Lower leg skin (tissue), 4 donors: ENCODE data around the gene CSNK1D. TPM values are rescaled to one million over a fixed set of nuclear protein-coding genes. Genes with fewer than 3 reads are reported as not detected.

Experiments used
- DNase-seq, 2 donors: peaks; one replicate each; pipeline ENCODE4 v3.0.0-alpha.2; 2019; ENCODE audit warnings: low spot score in 2 of 2
- H3K4me3 ChIP-seq: fragments of 200-600 bp; sonication (generic); 2 replicates; pipeline ENCODE4 v1.5.1; 2017; ENCODE audit warnings: mild to moderate bottlenecking, low read depth; ENCODE audit not compliant: poor library complexity, severe bottlenecking
- POLR2A ChIP-seq, 2 donors: fragments of 450-650 bp; IDR thresholded peaks; one replicate each; pipeline ENCODE4 v1.6.1; 2016 to 2017; ENCODE audit warnings: antibody characterized with exemption in 2 of 2, mild to moderate bottlenecking in 1 of 2, moderate library complexity in 1 of 2
- WGBS, 2 donors: methylation state at CpG; one replicate each; pipeline ENCODE4 v1.1.5; 2018; 5-methylcytosine and 5-hydroxymethylcytosine counted together
- intact Hi-C: fragments of 100-400 bp; cut with DNase I; formaldehyde crosslinking; loops from one replicate; pipeline ENCODE4 v1.15.0; 2023; ENCODE audit warnings: low total_unique reads
- total RNA-seq, 4 donors: library from RNA; depleted of rRNA; stranded (reverse); fragments of >200 nt; gene quantifications; one replicate each; pipeline ENCODE4 v1.1.0, GENCODE V29; 2016
- TF ChIP-seq, protein P1 (sequence below), 3 donors: fragments of 450-650 bp; IDR thresholded peaks; one replicate each; pipeline ENCODE4 v1.5.1; 2016; ENCODE audit warnings: antibody characterized with exemption in 3 of 3, mild to moderate bottlenecking in 3 of 3, moderate library complexity in 2 of 3

The CSNK1D gene
- total RNA-seq, 4 donors from 2014 or later: 46.0 to 88.4 (median 56.4) TPM

DNA sequence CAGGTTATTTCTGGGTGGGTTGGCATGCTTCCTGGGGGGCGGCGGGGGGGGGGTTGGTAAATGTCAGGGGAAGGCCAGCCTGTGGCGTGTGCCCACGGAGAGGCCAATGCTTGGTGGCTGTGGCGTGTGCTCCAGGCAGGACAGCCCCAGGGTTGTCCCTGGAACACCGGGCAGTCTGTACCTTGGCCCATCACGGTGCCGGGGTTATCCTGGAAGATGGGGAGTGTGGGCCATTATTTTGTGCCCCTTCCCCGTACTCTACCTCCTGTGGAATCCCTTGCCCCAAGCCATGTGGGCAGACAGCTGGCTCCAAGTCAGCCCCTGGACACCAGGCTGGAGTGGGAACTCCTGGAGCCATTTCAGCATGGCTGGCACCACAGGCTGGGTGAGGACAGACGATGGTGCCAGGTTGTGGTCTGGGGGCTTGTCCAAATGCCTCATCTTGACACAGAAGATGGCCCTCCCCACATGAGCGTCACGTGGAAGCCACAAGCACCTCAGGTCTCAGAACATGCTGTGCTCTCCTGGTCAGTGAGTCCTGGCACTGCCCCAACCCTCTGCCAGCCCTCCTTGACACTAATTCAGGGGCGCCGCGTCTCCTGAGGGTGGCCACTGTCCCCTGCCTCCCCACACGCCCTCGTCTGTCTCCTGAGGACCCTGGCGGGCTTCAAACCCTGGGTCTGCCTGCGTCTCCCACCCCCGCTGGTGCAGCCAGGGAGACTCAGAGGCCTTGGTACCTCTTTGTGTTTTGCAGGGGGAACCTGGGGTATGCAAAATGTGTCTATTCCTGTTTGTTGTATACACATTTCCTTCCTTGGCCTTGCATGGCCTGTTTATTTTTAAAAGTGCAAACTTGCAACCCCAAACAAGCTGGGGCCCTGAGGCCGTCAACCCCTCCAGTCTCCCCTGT, 40.4 kb downstream of the CSNK1D start:
- TF ChIP-seq POLR2A (IDR thresholded peaks at IDR 0.05): no peak
- TF ChIP-seq, protein P1, sequence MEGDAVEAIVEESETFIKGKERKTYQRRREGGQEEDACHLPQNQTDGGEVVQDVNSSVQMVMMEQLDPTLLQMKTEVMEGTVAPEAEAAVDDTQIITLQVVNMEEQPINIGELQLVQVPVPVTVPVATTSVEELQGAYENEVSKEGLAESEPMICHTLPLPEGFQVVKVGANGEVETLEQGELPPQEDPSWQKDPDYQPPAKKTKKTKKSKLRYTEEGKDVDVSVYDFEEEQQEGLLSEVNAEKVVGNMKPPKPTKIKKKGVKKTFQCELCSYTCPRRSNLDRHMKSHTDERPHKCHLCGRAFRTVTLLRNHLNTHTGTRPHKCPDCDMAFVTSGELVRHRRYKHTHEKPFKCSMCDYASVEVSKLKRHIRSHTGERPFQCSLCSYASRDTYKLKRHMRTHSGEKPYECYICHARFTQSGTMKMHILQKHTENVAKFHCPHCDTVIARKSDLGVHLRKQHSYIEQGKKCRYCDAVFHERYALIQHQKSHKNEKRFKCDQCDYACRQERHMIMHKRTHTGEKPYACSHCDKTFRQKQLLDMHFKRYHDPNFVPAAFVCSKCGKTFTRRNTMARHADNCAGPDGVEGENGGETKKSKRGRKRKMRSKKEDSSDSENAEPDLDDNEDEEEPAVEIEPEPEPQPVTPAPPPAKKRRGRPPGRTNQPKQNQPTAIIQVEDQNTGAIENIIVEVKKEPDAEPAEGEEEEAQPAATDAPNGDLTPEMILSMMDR (IDR thresholded peaks at IDR 0.05): no peak
- H3K4me3 ChIP-seq: no peak overlapping the region
- intact Hi-C loops: loop anchor here (10.0 kb wide), 1 partner anchor 82 kb away; the partner anchor contains the start of gene CD7
- WGBS, 2 donors: 76% methylated on average over 14 to 19 of the region's 21 CpGs
- DNase-seq: no peak

DNA sequence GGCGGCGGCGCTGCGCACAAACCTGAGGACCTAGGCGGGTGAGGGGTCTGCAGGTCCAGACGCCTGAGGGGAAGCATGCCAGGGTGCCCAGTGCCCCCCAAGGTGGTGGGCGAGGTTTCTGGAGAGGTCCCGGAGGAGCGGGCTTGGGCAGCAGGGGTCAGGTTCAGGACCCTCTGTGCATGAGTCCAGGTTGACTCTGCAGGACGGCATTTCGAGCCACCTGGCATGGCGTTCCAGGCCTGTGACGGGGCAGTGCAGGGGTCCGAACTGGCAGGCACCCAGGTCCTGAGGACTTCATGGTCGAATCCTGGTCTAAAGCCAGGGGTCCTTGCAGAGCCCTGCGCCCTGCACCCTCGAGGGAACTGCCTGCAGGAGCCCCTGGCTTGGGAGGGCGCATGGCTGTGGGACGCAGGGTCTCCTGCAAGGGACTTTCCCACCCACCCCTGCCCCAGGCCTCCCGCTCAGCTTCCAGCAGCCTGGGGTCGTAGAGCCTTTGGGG, 41.1 kb downstream of the CSNK1D start:
- TF ChIP-seq POLR2A (IDR thresholded peaks at IDR 0.05): no peak
- TF ChIP-seq, protein P1 (IDR thresholded peaks at IDR 0.05): no peak
- whole genome bisulfite sequencing, 2 donors: 83 to 89% methylated on average over 21 of the region's 21 CpGs
- H3K4me3 ChIP-seq: no peak overlapping the region
- DNase-seq: no peak
- intact Hi-C loops: loop anchor here (10.0 kb wide), 1 partner anchor 82 kb away; the partner anchor contains the start of gene CD7

DNA sequence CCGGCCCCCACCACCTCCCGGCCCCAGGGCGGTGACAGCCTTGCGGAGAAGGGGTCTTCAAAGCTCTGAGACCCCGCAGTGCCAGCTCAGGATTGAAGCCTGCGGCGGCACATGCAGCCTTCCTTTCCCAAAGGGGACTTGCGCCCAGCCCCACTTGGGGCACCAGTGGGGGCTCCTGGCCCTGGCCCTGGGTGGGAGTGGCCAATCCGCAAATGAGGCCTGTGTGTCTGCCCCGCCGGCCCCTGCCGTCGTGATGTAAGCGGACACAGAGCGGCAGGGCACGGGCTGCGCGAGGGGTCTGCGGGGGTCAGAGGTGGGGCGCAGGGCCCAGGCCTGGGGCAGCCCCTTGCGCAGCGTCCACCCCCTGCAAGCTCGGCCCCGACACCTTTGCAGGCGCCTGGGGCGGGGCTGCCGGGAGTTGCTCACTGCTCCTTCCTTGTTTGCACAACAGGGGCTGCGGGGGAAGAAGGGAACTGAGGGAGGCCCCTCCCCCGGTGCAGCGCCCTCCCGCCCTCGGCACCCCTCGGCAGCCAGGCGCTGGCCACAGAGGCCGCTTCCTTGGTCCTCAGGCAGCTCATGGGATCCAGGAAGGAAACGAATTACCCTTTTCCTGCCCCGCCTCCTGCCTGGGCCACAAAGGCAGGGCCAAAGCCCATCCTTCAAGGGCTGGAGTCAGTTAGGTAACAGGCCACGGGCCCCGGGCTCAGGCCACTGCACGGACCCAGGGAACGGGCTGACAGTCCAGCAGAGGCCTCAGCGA, 41.8 kb downstream of the CSNK1D start:
- 19 to 22% methylated on average over 15 to 17 of the region's 42 CpGs for WGBS, 2 donors
- H3K4me3 ChIP-seq: peak overlapping the region; percentile 33
- TF ChIP-seq, protein P1 (IDR thresholded peaks at IDR 0.05): no peak
- no peak for TF ChIP-seq POLR2A (IDR thresholded peaks at IDR 0.05)
- intact Hi-C loops: loop anchor here (10.0 kb wide), 1 partner anchor 83 kb away; the partner anchor contains the start of gene CD7
- DNase-seq: peak in 1 of 2 donors; percentile 66

DNA sequence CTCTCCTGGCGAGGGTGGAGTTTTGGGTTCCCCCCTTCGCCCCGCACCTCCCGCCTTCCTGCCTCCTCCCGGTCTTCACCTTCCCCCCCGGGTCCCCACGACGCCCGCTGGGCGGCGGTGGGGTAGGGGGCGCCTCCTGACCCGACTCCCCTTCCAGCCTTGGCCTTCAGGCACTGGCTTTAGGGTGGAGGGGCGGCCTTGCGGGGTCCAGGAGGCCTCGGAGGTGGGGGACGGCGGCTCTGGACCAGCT, 42.3 kb downstream of the CSNK1D start:
- DNase-seq: no peak
- no peak for TF ChIP-seq POLR2A (IDR thresholded peaks at IDR 0.05)
- TF ChIP-seq, protein P1 (IDR thresholded peaks at IDR 0.05): no peak
- H3K4me3 ChIP-seq: peak overlapping the region; percentile 33
- WGBS, 2 donors: 0 to 1% methylated on average over 1 to 18 of the region's 18 CpGs
- intact Hi-C loops: loop anchor here (10.0 kb wide), 1 partner anchor 84 kb away; the partner anchor contains the start of gene CD7

DNA sequence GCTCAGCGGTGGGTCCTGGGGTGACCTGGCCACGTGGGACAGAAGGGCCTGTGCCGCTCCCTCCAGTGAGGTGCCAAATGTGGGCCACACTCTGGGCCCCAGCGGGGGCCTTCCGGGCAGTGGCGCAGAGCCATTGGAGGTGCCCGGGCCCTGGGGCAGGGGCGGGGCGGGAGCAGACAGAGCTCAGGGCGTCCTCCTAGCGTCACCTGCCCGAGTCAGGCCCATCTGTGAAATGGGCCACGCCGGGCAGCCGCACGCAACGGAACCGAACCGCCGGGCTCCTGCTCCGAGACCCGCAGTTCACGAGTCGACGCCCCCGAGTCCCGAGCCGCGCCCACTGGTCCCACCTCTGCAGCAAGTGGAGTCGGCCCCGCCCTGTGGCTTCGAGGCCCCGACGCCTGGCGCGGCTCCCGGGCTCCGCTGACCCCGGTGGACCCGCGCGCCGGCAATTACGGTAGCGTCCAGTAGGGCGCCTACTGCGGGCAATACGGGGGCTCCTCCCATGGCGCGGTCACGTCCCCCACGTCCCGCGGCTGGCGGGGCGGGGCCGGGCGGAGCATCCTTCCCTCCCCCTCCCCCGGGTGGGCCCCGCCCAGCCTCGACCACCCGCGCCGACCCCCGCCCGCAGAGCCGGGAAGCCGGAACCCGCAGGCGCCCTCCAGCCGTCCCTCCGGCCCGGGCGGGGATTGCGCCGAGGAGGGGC, 42.7 kb downstream of the CSNK1D start:
- WGBS, 2 donors: 4 to 37% methylated on average over 7 to 37 of the region's 76 CpGs
- intact Hi-C loops: loop anchor here (10.0 kb wide), 1 partner anchor 84 kb away; the partner anchor contains the start of gene CD7
- TF ChIP-seq, protein P1 (IDR thresholded peaks at IDR 0.05): peak in 1 of 3 donors; percentile 11
- no peak for TF ChIP-seq POLR2A (IDR thresholded peaks at IDR 0.05)
- DNase-seq: peak in 1 of 2 donors; percentile 96
- peak overlapping the region; percentile 33 for H3K4me3 ChIP-seq
